ENCODE results near the gene APP. TPM values are rescaled to one million over a fixed set of nuclear protein-coding genes. Genes with fewer than 3 reads are reported as not detected.

APP gene
- polyA plus RNA-seq, 2 donors: 28.6 to 81.7 TPM

GRCh38 chr21:25903607-25904006 lies 267.0 kb downstream of the APP start:
- no peak overlapping the region for H3K4me3 ChIP-seq (ENCODE audit: low read depth in 1 of 2, low read length in 2 of 2)
- H3K36me3 ChIP-seq (ENCODE audit: control insufficient read depth in 2 of 2, insufficient read depth in 2 of 2, low read length in 1 of 2): no peaks in the 10 kb centered on the region
- WGBS, 2 donors: 69 to 80% methylated on average over 5 of the region's 5 CpGs
- no peaks in the 10 kb centered on the region for H3K4me1 ChIP-seq (ENCODE audit: control insufficient read depth in 2 of 2, insufficient read depth in 2 of 2, low read length in 1 of 2)
- no peaks in the 10 kb centered on the region for H3K9me3 ChIP-seq (ENCODE audit: control insufficient read depth in 2 of 2, insufficient read depth in 1 of 2, low read depth in 1 of 2, low read length in 1 of 2)
- no peak overlapping the region for H3K27ac ChIP-seq (ENCODE audit: low read depth in 2 of 2, low read length in 1 of 2)
- H3K27me3 ChIP-seq (ENCODE audit: control insufficient read depth in 1 of 2, insufficient read depth in 2 of 2, low read length in 2 of 2): no peaks in the 10 kb centered on the region

- Histone ChIP-seq H3K9me3 (ENCODE audit: control insufficient read depth in 2 of 2, insufficient read depth in 1 of 2, low read depth in 1 of 2, low read length in 1 of 2) (no peaks in the 10 kb centered on the region), H3K27me3 (ENCODE audit: control insufficient read depth in 1 of 2, insufficient read depth in 2 of 2, low read length in 2 of 2) (no peaks in the 10 kb centered on the region), H3K4me3 (ENCODE audit: low read depth in 1 of 2, low read length in 2 of 2) (no peak overlapping the region), H3K36me3 (ENCODE audit: control insufficient read depth in 2 of 2, insufficient read depth in 2 of 2, low read length in 1 of 2) (no peaks in the 10 kb centered on the region), H3K27ac (ENCODE audit: low read depth in 2 of 2, low read length in 1 of 2) (no peak overlapping the region), H3K4me1 (ENCODE audit: control insufficient read depth in 2 of 2, insufficient read depth in 2 of 2, low read length in 1 of 2) (no peaks in the 10 kb centered on the region)
- 65 to 76% methylated on average over 2 of the region's 2 CpGs for WGBS, 2 donors
Measured at GRCh38 chr21:25901330-25901979, 269.1 kb downstream of the APP start.

- Histone ChIP-seq H3K4me3 (ENCODE audit: low read depth in 1 of 2, low read length in 2 of 2) (no peak overlapping the region), H3K9me3 (ENCODE audit: control insufficient read depth in 2 of 2, insufficient read depth in 1 of 2, low read depth in 1 of 2, low read length in 1 of 2) (no peaks in the 10 kb centered on the region), H3K27me3 (ENCODE audit: control insufficient read depth in 1 of 2, insufficient read depth in 2 of 2, low read length in 2 of 2) (no peaks in the 10 kb centered on the region), H3K36me3 (ENCODE audit: control insufficient read depth in 2 of 2, insufficient read depth in 2 of 2, low read length in 1 of 2) (no peaks in the 10 kb centered on the region), H3K4me1 (ENCODE audit: control insufficient read depth in 2 of 2, insufficient read depth in 2 of 2, low read length in 1 of 2) (no peaks in the 10 kb centered on the region), H3K27ac (ENCODE audit: low read depth in 2 of 2, low read length in 1 of 2) (no peak overlapping the region)
- WGBS, 2 donors: 54 to 63% methylated on average over 3 of the region's 3 CpGs
Measured at GRCh38 chr21:25898671-25899070, 271.9 kb downstream of the APP start.

GRCh38 chr21:25897383-25897782 lies 273.2 kb downstream of the APP start:
- H3K27me3 ChIP-seq (ENCODE audit: control insufficient read depth in 1 of 2, insufficient read depth in 2 of 2, low read length in 2 of 2): no peaks in the 10 kb centered on the region
- H3K4me3 ChIP-seq (ENCODE audit: low read depth in 1 of 2, low read length in 2 of 2): no peak overlapping the region
- WGBS, 2 donors: 80 to 88% methylated on average over 4 of the region's 4 CpGs
- no peaks in the 10 kb centered on the region for H3K4me1 ChIP-seq (ENCODE audit: control insufficient read depth in 2 of 2, insufficient read depth in 2 of 2, low read length in 1 of 2)
- no peaks in the 10 kb centered on the region for H3K9me3 ChIP-seq (ENCODE audit: control insufficient read depth in 2 of 2, insufficient read depth in 1 of 2, low read depth in 1 of 2, low read length in 1 of 2)
- no peaks in the 10 kb centered on the region for H3K36me3 ChIP-seq (ENCODE audit: control insufficient read depth in 2 of 2, insufficient read depth in 2 of 2, low read length in 1 of 2)
- H3K27ac ChIP-seq (ENCODE audit: low read depth in 2 of 2, low read length in 1 of 2): no peak overlapping the region

- no peak overlapping the region for H3K27ac ChIP-seq (ENCODE audit: low read depth in 2 of 2, low read length in 1 of 2)
- peaks cover 0 to under 1% of the 10 kb centered on the region in 2 donors for H3K36me3 ChIP-seq (ENCODE audit: control insufficient read depth in 2 of 2, insufficient read depth in 2 of 2, low read length in 1 of 2)
- WGBS, 2 donors: 63 to 65% methylated on average over 4 of the region's 4 CpGs
- no peaks in the 10 kb centered on the region for H3K27me3 ChIP-seq (ENCODE audit: control insufficient read depth in 1 of 2, insufficient read depth in 2 of 2, low read length in 2 of 2)
- no peaks in the 10 kb centered on the region for H3K4me1 ChIP-seq (ENCODE audit: control insufficient read depth in 2 of 2, insufficient read depth in 2 of 2, low read length in 1 of 2)
- H3K4me3 ChIP-seq (ENCODE audit: low read depth in 1 of 2, low read length in 2 of 2): no peak overlapping the region
- H3K9me3 ChIP-seq (ENCODE audit: control insufficient read depth in 2 of 2, insufficient read depth in 1 of 2, low read depth in 1 of 2, low read length in 1 of 2): no peaks in the 10 kb centered on the region
Measured at GRCh38 chr21:25896501-25897056, 274.0 kb downstream of the APP start.

- no peak overlapping the region for H3K4me3 ChIP-seq (ENCODE audit: low read depth in 1 of 2, low read length in 2 of 2)
- H3K4me1 ChIP-seq (ENCODE audit: control insufficient read depth in 2 of 2, insufficient read depth in 2 of 2, low read length in 1 of 2): no peaks in the 10 kb centered on the region
- WGBS, 2 donors: 21 to 26% methylated on average over 6 of the region's 6 CpGs
- no peaks in the 10 kb centered on the region for H3K9me3 ChIP-seq (ENCODE audit: control insufficient read depth in 2 of 2, insufficient read depth in 1 of 2, low read depth in 1 of 2, low read length in 1 of 2)
- no peak overlapping the region for H3K27ac ChIP-seq (ENCODE audit: low read depth in 2 of 2, low read length in 1 of 2)
- no peaks in the 10 kb centered on the region for H3K27me3 ChIP-seq (ENCODE audit: control insufficient read depth in 1 of 2, insufficient read depth in 2 of 2, low read length in 2 of 2)
- H3K36me3 ChIP-seq (ENCODE audit: control insufficient read depth in 2 of 2, insufficient read depth in 2 of 2, low read length in 1 of 2): peaks cover 0 to 2% of the 10 kb centered on the region in 2 donors
Measured at GRCh38 chr21:25895565-25896205, 274.9 kb downstream of the APP start.

- Histone ChIP-seq H3K4me3 (ENCODE audit: low read depth in 1 of 2, low read length in 2 of 2) (no peak overlapping the region), H3K27ac (ENCODE audit: low read depth in 2 of 2, low read length in 1 of 2) (no peak overlapping the region), H3K9me3 (ENCODE audit: control insufficient read depth in 2 of 2, insufficient read depth in 1 of 2, low read depth in 1 of 2, low read length in 1 of 2) (no peaks in the 10 kb centered on the region), H3K4me1 (ENCODE audit: control insufficient read depth in 2 of 2, insufficient read depth in 2 of 2, low read length in 1 of 2) (no peaks in the 10 kb centered on the region), H3K27me3 (ENCODE audit: control insufficient read depth in 1 of 2, insufficient read depth in 2 of 2, low read length in 2 of 2) (no peaks in the 10 kb centered on the region), H3K36me3 (ENCODE audit: control insufficient read depth in 2 of 2, insufficient read depth in 2 of 2, low read length in 1 of 2) (peaks cover 0 to 2% of the 10 kb centered on the region in 2 donors)
- WGBS, 2 donors: 86 to 92% methylated on average over 1 of the region's 1 CpG
Measured at GRCh38 chr21:25893191-25893590, 277.4 kb downstream of the APP start.

- WGBS, 2 donors: 91% methylated on average over 5 of the region's 5 CpGs
- H3K4me1 ChIP-seq (ENCODE audit: control insufficient read depth in 2 of 2, insufficient read depth in 2 of 2, low read length in 1 of 2): no peaks in the 10 kb centered on the region
- no peaks in the 10 kb centered on the region for H3K27me3 ChIP-seq (ENCODE audit: control insufficient read depth in 1 of 2, insufficient read depth in 2 of 2, low read length in 2 of 2)
- no peak overlapping the region for H3K4me3 ChIP-seq (ENCODE audit: low read depth in 1 of 2, low read length in 2 of 2)
- no peaks in the 10 kb centered on the region for H3K9me3 ChIP-seq (ENCODE audit: control insufficient read depth in 2 of 2, insufficient read depth in 1 of 2, low read depth in 1 of 2, low read length in 1 of 2)
- no peak overlapping the region for H3K27ac ChIP-seq (ENCODE audit: low read depth in 2 of 2, low read length in 1 of 2)
- peaks cover 0 to 3% of the 10 kb centered on the region in 2 donors for H3K36me3 ChIP-seq (ENCODE audit: control insufficient read depth in 2 of 2, insufficient read depth in 2 of 2, low read length in 1 of 2)
Measured at GRCh38 chr21:25891596-25891995, 279.0 kb downstream of the APP start.

- H3K4me1 ChIP-seq (ENCODE audit: control insufficient read depth in 2 of 2, insufficient read depth in 2 of 2, low read length in 1 of 2): no peaks in the 10 kb centered on the region
- no peak overlapping the region for H3K27ac ChIP-seq (ENCODE audit: low read depth in 2 of 2, low read length in 1 of 2)
Measured at GRCh38 chr21:25890001-25890400, 280.6 kb downstream of the APP start.

GRCh38 chr21:25888711-25889110 lies 281.9 kb downstream of the APP start:
- H3K36me3 ChIP-seq (ENCODE audit: control insufficient read depth in 2 of 2, insufficient read depth in 2 of 2, low read length in 1 of 2): peaks cover 0 to 3% of the 10 kb centered on the region in 2 donors
- H3K9me3 ChIP-seq (ENCODE audit: control insufficient read depth in 2 of 2, insufficient read depth in 1 of 2, low read depth in 1 of 2, low read length in 1 of 2): no peaks in the 10 kb centered on the region
- no peak overlapping the region for H3K27ac ChIP-seq (ENCODE audit: low read depth in 2 of 2, low read length in 1 of 2)
- WGBS, 2 donors: 88 to 90% methylated on average over 9 of the region's 9 CpGs
- H3K4me1 ChIP-seq (ENCODE audit: control insufficient read depth in 2 of 2, insufficient read depth in 2 of 2, low read length in 1 of 2): no peaks in the 10 kb centered on the region
- H3K27me3 ChIP-seq (ENCODE audit: control insufficient read depth in 1 of 2, insufficient read depth in 2 of 2, low read length in 2 of 2): no peaks in the 10 kb centered on the region
- no peak overlapping the region for H3K4me3 ChIP-seq (ENCODE audit: low read depth in 1 of 2, low read length in 2 of 2)

More at GRCh38 chr21:25890001-25890400, 280.6 kb downstream of the APP start:
- Histone ChIP-seq H3K27me3 (ENCODE audit: control insufficient read depth in 1 of 2, insufficient read depth in 2 of 2, low read length in 2 of 2) (no peaks in the 10 kb centered on the region), H3K4me3 (ENCODE audit: low read depth in 1 of 2, low read length in 2 of 2) (no peak overlapping the region), H3K9me3 (ENCODE audit: control insufficient read depth in 2 of 2, insufficient read depth in 1 of 2, low read depth in 1 of 2, low read length in 1 of 2) (no peaks in the 10 kb centered on the region), H3K36me3 (ENCODE audit: control insufficient read depth in 2 of 2, insufficient read depth in 2 of 2, low read length in 1 of 2) (peaks cover 0 to 3% of the 10 kb centered on the region in 2 donors)
- WGBS, 2 donors: 76 to 78% methylated on average over 2 of the region's 2 CpGs

All from esophagus (tissue), 2 donors.